Measurements from ENCODE around the gene APBA1. TPM values are rescaled to one million over a fixed set of nuclear protein-coding genes. Genes with fewer than 3 reads are reported as not detected.
A peak's percentile ranks its signal among the peaks of the same experiment; 100 is the strongest.

APBA1 gene
- total RNA-seq, 1 donor from 2014 or later: 4.3 TPM

DNA sequence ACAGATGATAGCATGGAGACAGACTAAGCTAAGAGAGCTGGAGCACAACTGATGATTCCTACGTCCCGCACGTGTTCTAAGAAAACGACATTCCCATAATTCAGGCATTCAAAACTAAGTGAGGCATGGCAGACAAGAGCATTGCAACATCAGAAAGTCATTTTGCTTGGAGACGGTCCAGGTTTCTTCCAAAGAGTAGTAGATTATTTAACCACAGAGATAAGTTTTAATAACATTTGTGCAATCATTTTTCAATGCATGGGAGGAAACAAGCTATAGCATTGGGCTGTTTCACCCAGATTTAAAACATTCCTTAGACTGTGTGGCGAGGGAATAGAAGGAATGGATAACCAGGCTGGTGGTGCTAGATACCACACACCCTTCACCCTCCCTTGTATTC is 117.2 kb downstream of the APBA1 start:
- H3K27me3 ChIP-seq (ENCODE audit: low read depth): no peaks in the 10 kb centered on the region
- DNase-seq (no peak), ATAC-seq (no peak)
- H3K4me3 ChIP-seq: no peak overlapping the region
- no peaks in the 10 kb centered on the region for H3K4me1 ChIP-seq
- no peak overlapping the region for H3K27ac ChIP-seq
- no peaks in the 10 kb centered on the region for H3K9me3 ChIP-seq
- TF ChIP-seq, protein P1, sequence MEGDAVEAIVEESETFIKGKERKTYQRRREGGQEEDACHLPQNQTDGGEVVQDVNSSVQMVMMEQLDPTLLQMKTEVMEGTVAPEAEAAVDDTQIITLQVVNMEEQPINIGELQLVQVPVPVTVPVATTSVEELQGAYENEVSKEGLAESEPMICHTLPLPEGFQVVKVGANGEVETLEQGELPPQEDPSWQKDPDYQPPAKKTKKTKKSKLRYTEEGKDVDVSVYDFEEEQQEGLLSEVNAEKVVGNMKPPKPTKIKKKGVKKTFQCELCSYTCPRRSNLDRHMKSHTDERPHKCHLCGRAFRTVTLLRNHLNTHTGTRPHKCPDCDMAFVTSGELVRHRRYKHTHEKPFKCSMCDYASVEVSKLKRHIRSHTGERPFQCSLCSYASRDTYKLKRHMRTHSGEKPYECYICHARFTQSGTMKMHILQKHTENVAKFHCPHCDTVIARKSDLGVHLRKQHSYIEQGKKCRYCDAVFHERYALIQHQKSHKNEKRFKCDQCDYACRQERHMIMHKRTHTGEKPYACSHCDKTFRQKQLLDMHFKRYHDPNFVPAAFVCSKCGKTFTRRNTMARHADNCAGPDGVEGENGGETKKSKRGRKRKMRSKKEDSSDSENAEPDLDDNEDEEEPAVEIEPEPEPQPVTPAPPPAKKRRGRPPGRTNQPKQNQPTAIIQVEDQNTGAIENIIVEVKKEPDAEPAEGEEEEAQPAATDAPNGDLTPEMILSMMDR (IDR thresholded peaks at IDR 0.05): no peak
- intact Hi-C loops (cut with DNase I): no loop called here
- H3K36me3 ChIP-seq: no peaks in the 10 kb centered on the region

GRCh38 chr9:69549310-69550202 is 122.6 kb downstream of the APBA1 start:
- no peak for DNase-seq
- peak; percentile 67 to 78 for ATAC-seq
- no peaks in the 10 kb centered on the region for H3K9me3 ChIP-seq
- H3K27me3 ChIP-seq (ENCODE audit: low read depth): no peaks in the 10 kb centered on the region
- no peak overlapping the region for H3K27ac ChIP-seq
- no peaks in the 10 kb centered on the region for H3K36me3 ChIP-seq
- H3K4me1 ChIP-seq: no peaks in the 10 kb centered on the region
- intact Hi-C loops (cut with DNase I): loop anchor here (5.0 kb wide), 1 partner anchor 127 kb away; no protein-coding TSS in a partner anchor
- TF ChIP-seq, protein P1 (IDR thresholded peaks at IDR 0.05): peak; percentile 81
- no peak overlapping the region for H3K4me3 ChIP-seq

- no peak overlapping the region for H3K4me3 ChIP-seq
- H3K4me1 ChIP-seq: no peaks in the 10 kb centered on the region
- no peaks in the 10 kb centered on the region for H3K9me3 ChIP-seq
- no peaks in the 10 kb centered on the region for H3K36me3 ChIP-seq
- no peak for ATAC-seq
- DNase-seq: no peak
- H3K27me3 ChIP-seq (ENCODE audit: low read depth): no peaks in the 10 kb centered on the region
- TF ChIP-seq, protein P1 (IDR thresholded peaks at IDR 0.05): no peak
- intact Hi-C loops (cut with DNase I): loop anchor here (5.0 kb wide), 1 partner anchor 126 kb away; no protein-coding TSS in a partner anchor
- H3K27ac ChIP-seq: no peak overlapping the region
Measured at GRCh38 chr9:69548681-69549080, 123.5 kb downstream of the APBA1 start.

- TF ChIP-seq, protein P1 (IDR thresholded peaks at IDR 0.05): no peak
- ATAC-seq (no peak), DNase-seq (no peak)
- Histone ChIP-seq H3K27ac (no peak overlapping the region), H3K4me1 (no peaks in the 10 kb centered on the region), H3K4me3 (no peak overlapping the region), H3K36me3 (no peaks in the 10 kb centered on the region), H3K9me3 (no peaks in the 10 kb centered on the region), H3K27me3 (ENCODE audit: low read depth) (no peaks in the 10 kb centered on the region)
- intact Hi-C loops (cut with DNase I): loop anchor here (5.0 kb wide), 1 partner anchor 124 kb away; no protein-coding TSS in a partner anchor
Measured at GRCh38 chr9:69546265-69546664, 125.9 kb downstream of the APBA1 start.

- Histone ChIP-seq H3K36me3 (no peaks in the 10 kb centered on the region), H3K4me3 (no peak overlapping the region), H3K27ac (no peak overlapping the region), H3K27me3 (ENCODE audit: low read depth) (no peaks in the 10 kb centered on the region), H3K9me3 (no peaks in the 10 kb centered on the region), H3K4me1 (no peaks in the 10 kb centered on the region)
- no peak for DNase-seq
- no peak for ATAC-seq
- intact Hi-C loops (cut with DNase I): no loop called here
- TF ChIP-seq, protein P1 (IDR thresholded peaks at IDR 0.05): no peak
Measured at GRCh38 chr9:69542942-69543704, 129.0 kb downstream of the APBA1 start.
